ENCODE results near the gene CRY1. TPM values are rescaled to one million over a fixed set of nuclear protein-coding genes. Genes with fewer than 3 reads are reported as not detected.

The CRY1 gene
- polyA plus RNA-seq, 1 donor from 2014 or later = 33.4 TPM

DNA sequence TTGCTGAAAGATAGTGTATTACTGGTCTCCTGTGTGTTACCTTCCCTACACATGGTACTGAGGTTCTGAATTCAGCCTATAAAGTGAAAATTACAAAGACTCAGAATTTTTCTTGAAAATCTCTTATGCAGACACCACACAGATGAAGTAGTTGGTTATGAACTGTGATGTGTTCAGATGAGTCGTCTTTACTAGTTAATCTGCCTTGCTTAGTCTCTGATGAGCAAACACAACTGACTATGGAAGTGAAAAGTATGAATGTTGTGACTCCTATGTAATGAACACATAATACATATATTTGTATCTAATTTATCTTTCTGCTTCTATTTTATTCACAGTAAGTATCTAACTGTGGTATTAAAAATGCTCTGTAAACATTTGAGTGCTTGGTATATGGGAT, 111.1 kb downstream of the CRY1 start:
- no peak overlapping the region for H3K4me3 ChIP-seq (ENCODE audit: low read length)
- H3K9me2 ChIP-seq (ENCODE audit: insufficient read depth, low read length) = no peaks in the 10 kb centered on the region
- H3K9me3 ChIP-seq (ENCODE audit: low read length) = no peaks in the 10 kb centered on the region
- H3K9ac ChIP-seq (ENCODE audit: low read length) = no peak overlapping the region
- H3K27ac ChIP-seq (ENCODE audit: low read length) = no peak overlapping the region
- no peak for TF ChIP-seq RAD21 (conservative IDR thresholded peaks at IDR 0.05)
- TF ChIP-seq, protein P1, sequence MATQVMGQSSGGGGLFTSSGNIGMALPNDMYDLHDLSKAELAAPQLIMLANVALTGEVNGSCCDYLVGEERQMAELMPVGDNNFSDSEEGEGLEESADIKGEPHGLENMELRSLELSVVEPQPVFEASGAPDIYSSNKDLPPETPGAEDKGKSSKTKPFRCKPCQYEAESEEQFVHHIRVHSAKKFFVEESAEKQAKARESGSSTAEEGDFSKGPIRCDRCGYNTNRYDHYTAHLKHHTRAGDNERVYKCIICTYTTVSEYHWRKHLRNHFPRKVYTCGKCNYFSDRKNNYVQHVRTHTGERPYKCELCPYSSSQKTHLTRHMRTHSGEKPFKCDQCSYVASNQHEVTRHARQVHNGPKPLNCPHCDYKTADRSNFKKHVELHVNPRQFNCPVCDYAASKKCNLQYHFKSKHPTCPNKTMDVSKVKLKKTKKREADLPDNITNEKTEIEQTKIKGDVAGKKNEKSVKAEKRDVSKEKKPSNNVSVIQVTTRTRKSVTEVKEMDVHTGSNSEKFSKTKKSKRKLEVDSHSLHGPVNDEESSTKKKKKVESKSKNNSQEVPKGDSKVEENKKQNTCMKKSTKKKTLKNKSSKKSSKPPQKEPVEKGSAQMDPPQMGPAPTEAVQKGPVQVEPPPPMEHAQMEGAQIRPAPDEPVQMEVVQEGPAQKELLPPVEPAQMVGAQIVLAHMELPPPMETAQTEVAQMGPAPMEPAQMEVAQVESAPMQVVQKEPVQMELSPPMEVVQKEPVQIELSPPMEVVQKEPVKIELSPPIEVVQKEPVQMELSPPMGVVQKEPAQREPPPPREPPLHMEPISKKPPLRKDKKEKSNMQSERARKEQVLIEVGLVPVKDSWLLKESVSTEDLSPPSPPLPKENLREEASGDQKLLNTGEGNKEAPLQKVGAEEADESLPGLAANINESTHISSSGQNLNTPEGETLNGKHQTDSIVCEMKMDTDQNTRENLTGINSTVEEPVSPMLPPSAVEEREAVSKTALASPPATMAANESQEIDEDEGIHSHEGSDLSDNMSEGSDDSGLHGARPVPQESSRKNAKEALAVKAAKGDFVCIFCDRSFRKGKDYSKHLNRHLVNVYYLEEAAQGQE (IDR thresholded peaks at IDR 0.05; ENCODE audit: borderline replicate concordance) = no peak
- TF ChIP-seq MXI1 (conservative IDR thresholded peaks at IDR 0.05; ENCODE audit: poor library complexity, severe bottlenecking) = no peak
- TF ChIP-seq EZH2 (IDR thresholded peaks at IDR 0.05; ENCODE audit: borderline replicate concordance, insufficient read depth, low read length, poor library complexity, severe bottlenecking) = no peak
- H2AFZ ChIP-seq (ENCODE audit: low read depth, low read length) = no peak overlapping the region
- H3K36me3 ChIP-seq (ENCODE audit: insufficient read depth, low read length) = peaks cover 4% of the 10 kb centered on the region
- no peak overlapping the region for H3K4me2 ChIP-seq (ENCODE audit: low read length)
- H3K79me2 ChIP-seq (replicated peaks; ENCODE audit: insufficient read depth, low read length) = no peaks in the 10 kb centered on the region
- no peaks in the 10 kb centered on the region for H3K27me3 ChIP-seq (ENCODE audit: insufficient read depth, low read depth, low read length)
- H4K20me1 ChIP-seq (ENCODE audit: insufficient read depth) = no peaks in the 10 kb centered on the region
- H3F3A ChIP-seq (ENCODE audit: insufficient read depth, low read length, poor library complexity, severe bottlenecking) = no peaks in the 10 kb centered on the region

DNA sequence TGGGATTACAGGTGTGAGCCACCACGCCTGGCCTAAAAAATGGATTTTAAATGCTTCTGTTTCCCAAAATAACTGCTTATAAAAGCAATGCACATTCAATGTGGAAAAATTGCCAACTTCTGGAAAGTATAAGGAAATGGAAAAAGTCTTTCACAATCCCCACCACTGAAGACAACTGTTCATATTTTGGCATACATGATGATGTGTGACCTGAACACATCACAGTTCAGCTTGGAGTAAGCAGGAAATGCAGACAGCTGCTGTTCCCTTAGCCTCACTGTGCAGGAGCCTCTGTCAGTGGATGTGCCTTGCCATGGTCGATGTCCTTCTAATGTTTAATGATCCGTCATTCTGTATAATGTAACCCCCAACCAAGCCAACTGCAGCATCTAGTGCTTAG, 111.6 kb downstream of the CRY1 start:
- no peak overlapping the region for H3K9ac ChIP-seq (ENCODE audit: low read length)
- no peak overlapping the region for H2AFZ ChIP-seq (ENCODE audit: low read depth, low read length)
- H3K79me2 ChIP-seq (replicated peaks; ENCODE audit: insufficient read depth, low read length) = no peaks in the 10 kb centered on the region
- H4K20me1 ChIP-seq (ENCODE audit: insufficient read depth) = no peaks in the 10 kb centered on the region
- H3K27me3 ChIP-seq (ENCODE audit: insufficient read depth, low read depth, low read length) = no peaks in the 10 kb centered on the region
- H3F3A ChIP-seq (ENCODE audit: insufficient read depth, low read length, poor library complexity, severe bottlenecking) = no peaks in the 10 kb centered on the region
- H3K4me2 ChIP-seq (ENCODE audit: low read length) = no peak overlapping the region
- no peaks in the 10 kb centered on the region for H3K9me2 ChIP-seq (ENCODE audit: insufficient read depth, low read length)
- TF ChIP-seq EP300 (conservative IDR thresholded peaks at IDR 0.05; ENCODE audit: poor library complexity, severe bottlenecking) = no peak
- TF ChIP-seq, protein P1 (IDR thresholded peaks at IDR 0.05; ENCODE audit: borderline replicate concordance) = no peak
- TF ChIP-seq MXI1 (conservative IDR thresholded peaks at IDR 0.05; ENCODE audit: poor library complexity, severe bottlenecking) = no peak
- no peak for TF ChIP-seq SMC3 (conservative IDR thresholded peaks at IDR 0.05; ENCODE audit: poor library complexity)
- H3K4me3 ChIP-seq (ENCODE audit: low read length) = no peak overlapping the region
- H3K27ac ChIP-seq (ENCODE audit: low read length) = no peak overlapping the region
- H3K36me3 ChIP-seq (ENCODE audit: insufficient read depth, low read length) = peaks cover 4% of the 10 kb centered on the region
- no peaks in the 10 kb centered on the region for H3K9me3 ChIP-seq (ENCODE audit: low read length)

All from neural cell (in vitro differentiated cells).